HepG2 (cell line): ENCODE data around the gene FRMD3. TPM values are rescaled to one million over a fixed set of nuclear protein-coding genes. Genes with fewer than 3 reads are reported as not detected.

Experiments
- ATAC-seq: fragments of 200-7000 bp; cut with Tn5 transposase; 3 replicates; pipeline ENCODE4 v1.9.1; 2020; ENCODE audit warnings: mild to moderate bottlenecking, moderate library complexity
- BruUV-seq: library from RNA; stranded (reverse); fragments of 400-500 nt; replicated peaks from 2 replicates; lab custom pipeline; 2021; lab: Mats Ljungman, UMichigan
- CTCF ChIA-PET: fragments of 300-600 bp; formaldehyde crosslinking; extraction: SDS; loops from one replicate; lab custom pipeline; 2021; ENCODE audit warnings: low total read pairs, inconsistent platforms, low intra/inter-chr PET ratio; lab: Yijun Ruan, JAX
- POLR2A ChIA-PET: fragments of 350-600 bp; sonication (Branson Sonifier 250); formaldehyde crosslinking; loops from one replicate; lab custom pipeline; 2020; ENCODE audit warnings: antibody characterized with exemption, inconsistent platforms; lab: Yijun Ruan, JAX
- DNase-seq: peaks from one replicate; pipeline ENCODE4 v3.0.0-alpha.2; 2015; ENCODE audit warnings: low spot score
- FAIRE-seq: peaks from 3 replicates; lab custom pipeline; 2011; peaks lifted over from hg19 to GRCh38; lab: Jason Lieb, UNC
- H2AFZ ChIP-seq: one replicate; pipeline ENCODE4 v1.6.1; 2011; ENCODE audit warnings: low read length, inconsistent platforms
- H3K27ac ChIP-seq: fragments of 300-600 bp; 3 replicates; pipeline ENCODE4 v1.8.0; 2011; ENCODE audit warnings: mixed run types, mild to moderate bottlenecking, mixed read lengths, low read length, inconsistent platforms; ENCODE audit not compliant: insufficient read depth; ENCODE audit errors: extremely low read length
- H3K27me3 ChIP-seq, 2 experiments: fragments of 200-600 bp in 1 of 2; 2 replicates in 1 of 2; 3 replicates in 1 of 2; pipeline versions ENCODE4 v1.6.0 to v1.8.0; 2011; ENCODE audit warnings: low read length in 2 of 2, mild to moderate bottlenecking in 2 of 2, moderate library complexity in 2 of 2, inconsistent platforms in 1 of 2; ENCODE audit not compliant: insufficient read depth in 2 of 2, control insufficient read depth in 1 of 2
- H3K36me3 ChIP-seq, 2 experiments: fragments of 200-600 bp in 1 of 2; replicated peaks in 1 of 2; 2 replicates in 1 of 2; 3 replicates in 1 of 2; pipeline versions ENCODE4 v1.5.1 to v1.8.0; 2011; ENCODE audit warnings: low read length in 2 of 2, inconsistent platforms in 1 of 2; ENCODE audit not compliant: insufficient read depth in 2 of 2, control insufficient read depth in 1 of 2
- H3K4me1 ChIP-seq: 2 replicates; pipeline ENCODE4 v1.5.1; 2012; ENCODE audit warnings: low read length, inconsistent platforms; ENCODE audit not compliant: insufficient read depth
- H3K4me2 ChIP-seq: 2 replicates; pipeline ENCODE4 v1.6.0; 2011; ENCODE audit warnings: low read depth, low read length, inconsistent platforms
- H3K4me3 ChIP-seq, 3 experiments: fragments of 200-600 bp in 1 of 3; sonication (generic), shearing (Covaris generic) in 1 of 3; replicated peaks in 1 of 3; 2 replicates each; pipeline ENCODE4 v1.5.1; 2011 to 2016; ENCODE audit warnings: low read length in 3 of 3, inconsistent platforms in 2 of 3, low read depth in 2 of 3, mild to moderate bottlenecking in 2 of 3, control low read depth in 1 of 3, mixed read lengths in 1 of 3; ENCODE audit not compliant: insufficient read depth in 1 of 3
- H3K79me2 ChIP-seq: one replicate; pipeline ENCODE4 v1.6.1; 2011; ENCODE audit warnings: low read length, inconsistent platforms; ENCODE audit not compliant: insufficient read depth
- H3K9ac ChIP-seq: 2 replicates; pipeline ENCODE4 v1.6.0; 2011; ENCODE audit warnings: mild to moderate bottlenecking, low read depth, low read length, inconsistent platforms; ENCODE audit not compliant: insufficient read depth
- H3K9me3 ChIP-seq: 2 replicates; pipeline ENCODE4 v1.5.1; 2012; ENCODE audit warnings: mild to moderate bottlenecking, low read length
- H4K20me1 ChIP-seq: 2 replicates; pipeline ENCODE4 v1.6.0; 2011; ENCODE audit warnings: inconsistent platforms, mild to moderate bottlenecking, low read length, moderate library complexity; ENCODE audit not compliant: insufficient read depth
- CEBPB ChIP-seq: IDR thresholded peaks from 2 replicates; pipeline ENCODE4 v1.6.1; 2011; ENCODE audit warnings: low read depth, low read length, improper control_type of control experiment, borderline replicate concordance
- ELF3 ChIP-seq: IDR thresholded peaks from 2 replicates; pipeline ENCODE4 v1.6.1; 2016; ENCODE audit warnings: missing genetic modification reagents, missing compliant biosample characterization
- FOSL2 ChIP-seq: sonication (generic); formaldehyde crosslinking; IDR thresholded peaks from 2 replicates; pipeline ENCODE4 v1.4.0; 2020; ENCODE audit warnings: missing genetic modification reagents
- GATAD2A ChIP-seq: IDR thresholded peaks from 2 replicates; pipeline ENCODE4 v1.6.1; 2016
- GTF3A ChIP-seq: sonication (generic); formaldehyde crosslinking; conservative IDR thresholded peaks from 2 replicates; pipeline ENCODE4 v1.4.0; 2020; ENCODE audit warnings: mild to moderate bottlenecking, missing genetic modification reagents
- KDM5A ChIP-seq: fragments of 200-600 bp; sonication (generic); IDR thresholded peaks from 2 replicates; pipeline ENCODE4 v1.7.0; 2018; ENCODE audit warnings: antibody characterized with exemption, mild to moderate bottlenecking, low read length, borderline replicate concordance
- MATR3 ChIP-seq: sonication (generic); formaldehyde crosslinking; IDR thresholded peaks from 2 replicates; pipeline ENCODE4 v1.4.0; 2020; ENCODE audit warnings: missing genetic modification reagents
- MTA3 ChIP-seq: sonication (generic); formaldehyde crosslinking; IDR thresholded peaks from 2 replicates; pipeline ENCODE4 v1.4.0; 2020; ENCODE audit warnings: missing genetic modification reagents
- RAD21 ChIP-seq: fragments of 450-650 bp; formaldehyde crosslinking; IDR thresholded peaks from 2 replicates; pipeline ENCODE4 v1.5.0; 2020; ENCODE audit warnings: mild to moderate bottlenecking
- REPIN1 ChIP-seq: sonication (generic); formaldehyde crosslinking; IDR thresholded peaks from 2 replicates; pipeline ENCODE4 v1.8.0; 2022; ENCODE audit warnings: missing genetic modification reagents, low read depth, mild to moderate bottlenecking, borderline replicate concordance
- RXRB ChIP-seq: IDR thresholded peaks from 2 replicates; pipeline ENCODE4 v1.6.1; 2016; ENCODE audit warnings: borderline replicate concordance, missing genetic modification reagents, missing compliant biosample characterization
- SOX6 ChIP-seq, 2 experiments: fragments of 450-650 bp in 1 of 2; sonication (generic) in 1 of 2; formaldehyde crosslinking in 1 of 2; IDR thresholded peaks; 2 replicates each; pipeline versions ENCODE4 v1.4.0 to v1.6.1; 2017 to 2020; ENCODE audit warnings: antibody characterized with exemption in 1 of 2, mild to moderate bottlenecking in 1 of 2, missing genetic modification reagents in 1 of 2
- STAG1 ChIP-seq: sonication (generic); formaldehyde crosslinking; IDR thresholded peaks from 2 replicates; pipeline ENCODE4 v1.4.0; 2020; ENCODE audit warnings: missing genetic modification reagents
- XRCC5 ChIP-seq: fragments of 200-400 bp; formaldehyde crosslinking; optimal IDR thresholded peaks from 2 replicates; pipeline ENCODE3; 2017; ENCODE audit warnings: mild to moderate bottlenecking, low read length
- ZBTB20 ChIP-seq: sonication (generic); formaldehyde crosslinking; IDR thresholded peaks from 2 replicates; pipeline ENCODE4 v1.8.1; 2023; ENCODE audit warnings: missing genetic modification reagents, low read depth, mild to moderate bottlenecking, borderline replicate concordance
- ZBTB3 ChIP-seq: sonication (generic); formaldehyde crosslinking; IDR thresholded peaks from 2 replicates; pipeline ENCODE4 v1.4.0; 2020; ENCODE audit warnings: low read depth, mild to moderate bottlenecking, moderate library complexity, missing genetic modification reagents, borderline replicate concordance
- ZNF782 ChIP-seq: sonication (generic); formaldehyde crosslinking; IDR thresholded peaks from 2 replicates; pipeline ENCODE4 v1.4.0; 2020; ENCODE audit warnings: missing genetic modification reagents, mild to moderate bottlenecking, borderline replicate concordance
- WGBS: methylation state at CpG from one replicate; pipeline ENCODE4 v1.1.6; 2017; ENCODE audit warnings: low lambda C conversion rate; 5-methylcytosine and 5-hydroxymethylcytosine counted together
- in situ Hi-C: cut with HindIII; loops from 2 replicates; pipeline ENCODE4 v1.10.0; 2017; ENCODE audit warnings: low pct_unique_long_range_greater_than_20kb; ENCODE audit not compliant: extremely low pct_ligation_motif_present
- intact Hi-C: fragments of 100-400 bp; cut with micrococcal nuclease; formaldehyde crosslinking; loops from one replicate; pipeline ENCODE4 v1.10.0; 2022; ENCODE audit not compliant: unreplicated experiment
- polyA plus RNA-seq, 8 experiments: library from polyadenylated mRNA; depleted of rRNA in 3 of 8; stranded (reverse) in 7 of 8; unstranded in 1 of 8; fragments of >200 nt; fragmentation: Illumina TruSeq in 4 of 8; extraction: Trizol in 4 of 8; gene quantifications; 2 replicates each; pipeline versions ENCODE4 v1.2.1 to v1.2.3, GENCODE V29; 2011 to 2016; ENCODE audit warnings: low read depth in 4 of 8, missing spikeins in 1 of 8, mixed read lengths in 1 of 8; ENCODE audit not compliant: insufficient read depth in 1 of 8
- total RNA-seq, 5 experiments: library from RNA; depleted of rRNA; stranded (reverse); fragments of >200 nt; fragmentation: Illumina TruSeq; extraction: Trizol; gene quantifications; 2 replicates each; pipeline ENCODE4 v1.2.3, GENCODE V29; 2016; ENCODE audit warnings: low read depth in 1 of 5
- TF ChIP-seq, protein P1 (sequence below): sonication (generic); formaldehyde crosslinking; IDR thresholded peaks from 2 replicates; pipeline ENCODE4 v1.4.0; 2020; ENCODE audit warnings: missing genetic modification reagents
- TF ChIP-seq, protein P2 (sequence below): sonication (generic); formaldehyde crosslinking; IDR thresholded peaks from 2 replicates; pipeline ENCODE4 v1.8.1; 2023; ENCODE audit warnings: mild to moderate bottlenecking, inconsistent platforms, moderate library complexity, missing genetic modification reagents, borderline replicate concordance
- TF ChIP-seq, protein P3 (sequence below): sonication (generic); formaldehyde crosslinking; IDR thresholded peaks from 2 replicates; pipeline ENCODE4 v1.8.1; 2023; ENCODE audit warnings: missing genetic modification reagents, mild to moderate bottlenecking, borderline replicate concordance
- TF ChIP-seq, protein P4 (sequence below): sonication (generic); formaldehyde crosslinking; conservative IDR thresholded peaks from 2 replicates; pipeline ENCODE4 v1.8.0; 2022; ENCODE audit warnings: low read depth, missing genetic modification reagents

The FRMD3 gene
- total and polyA plus RNA-seq, 2 of the 13 experiments (the other 11 are each of a cell fraction or from before 2014, with no cell fraction given) = 3.2 to 7.7 TPM

DNA sequence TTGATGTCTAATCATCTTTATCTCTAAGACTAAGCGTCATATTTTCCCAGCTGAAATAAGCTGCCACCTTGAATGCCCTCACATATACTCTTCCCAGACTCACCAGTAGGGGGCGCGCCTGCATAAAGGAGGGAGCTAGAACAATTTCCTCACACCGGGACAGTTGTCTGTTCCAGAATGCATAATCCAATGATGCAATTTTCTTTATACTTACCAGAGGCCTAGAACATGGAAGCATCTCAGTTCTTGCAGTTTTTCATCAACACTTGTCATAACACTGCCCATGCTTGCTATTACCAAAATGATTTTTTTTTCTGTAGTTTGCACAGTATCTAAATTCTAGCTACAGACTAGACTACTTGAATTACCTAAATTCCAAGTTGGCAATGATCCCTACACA is 203.9 kb downstream of the FRMD3 start:
- ChIA-PET CTCF (interaction anchor here (1.5 to 4.3 kb wide), 2 partner anchors 204 to 210 kb away, joined by 13 to 52 read pairs; partner anchors contain the start of gene FRMD3), POLR2A (interaction anchor here (1.0 to 1.1 kb wide), 2 partner anchors 193 to 210 kb away, joined by 3 to 4 read pairs; no protein-coding TSS in a partner anchor)
- Histone ChIP-seq H3K4me2 (no peak overlapping the region), H3K27ac (no peak overlapping the region), H2AFZ (no peak overlapping the region), H3K27me3 (no peaks in the 10 kb centered on the region), H3K79me2 (no peaks in the 10 kb centered on the region), H3K4me3 (no peak overlapping the region), H3K9ac (no peak overlapping the region), H4K20me1 (no peaks in the 10 kb centered on the region), H3K4me1 (no peaks in the 10 kb centered on the region), H3K9me3 (no peaks in the 10 kb centered on the region), H3K36me3 (no peaks in the 10 kb centered on the region; a peak in 2 of 5 replicates)
- FAIRE-seq (peak; percentile 46), DNase-seq (peak; percentile 64), ATAC-seq (peak; percentile 92)
- 19% methylated on average over 4 of the region's 4 CpGs for WGBS
- in situ Hi-C loops (no loop called here), intact Hi-C loops (loop anchor here (1.0 to 2.0 kb wide), 4 partner anchors 116 to 287 kb away; no protein-coding TSS in a partner anchor)
- BruUV-seq = no TSS peak
- no peak for TF ChIP-seq SOX6 (IDR thresholded peaks at IDR 0.05)
- TF ChIP-seq SOX6 (CRISPR knock-in tag; IDR thresholded peaks at IDR 0.05) = 0 out of 2 replicates have a peak, but pooled peaks have one; percentile 20
- no peak for TF ChIP-seq ZNF782 (CRISPR knock-in tag)
- TF ChIP-seq, protein P1, sequence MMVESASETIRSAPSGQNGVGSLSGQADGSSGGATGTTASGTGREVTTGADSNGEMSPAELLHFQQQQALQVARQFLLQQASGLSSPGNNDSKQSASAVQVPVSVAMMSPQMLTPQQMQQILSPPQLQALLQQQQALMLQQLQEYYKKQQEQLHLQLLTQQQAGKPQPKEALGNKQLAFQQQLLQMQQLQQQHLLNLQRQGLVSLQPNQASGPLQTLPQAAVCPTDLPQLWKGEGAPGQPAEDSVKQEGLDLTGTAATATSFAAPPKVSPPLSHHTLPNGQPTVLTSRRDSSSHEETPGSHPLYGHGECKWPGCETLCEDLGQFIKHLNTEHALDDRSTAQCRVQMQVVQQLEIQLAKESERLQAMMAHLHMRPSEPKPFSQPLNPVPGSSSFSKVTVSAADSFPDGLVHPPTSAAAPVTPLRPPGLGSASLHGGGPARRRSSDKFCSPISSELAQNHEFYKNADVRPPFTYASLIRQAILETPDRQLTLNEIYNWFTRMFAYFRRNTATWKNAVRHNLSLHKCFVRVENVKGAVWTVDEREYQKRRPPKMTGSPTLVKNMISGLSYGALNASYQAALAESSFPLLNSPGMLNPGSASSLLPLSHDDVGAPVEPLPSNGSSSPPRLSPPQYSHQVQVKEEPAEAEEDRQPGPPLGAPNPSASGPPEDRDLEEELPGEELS (CRISPR knock-in tag) = peak; percentile 22; the same call in 1 of the 2 replicates
- TF ChIP-seq GTF3A (CRISPR knock-in tag) = no peak
- no peak for TF ChIP-seq KDM5A
- TF ChIP-seq XRCC5 = peak; percentile 19
- TF ChIP-seq ELF3 = peak; percentile 44; the same call in 1 of the 2 replicates
- TF ChIP-seq, protein P2, sequence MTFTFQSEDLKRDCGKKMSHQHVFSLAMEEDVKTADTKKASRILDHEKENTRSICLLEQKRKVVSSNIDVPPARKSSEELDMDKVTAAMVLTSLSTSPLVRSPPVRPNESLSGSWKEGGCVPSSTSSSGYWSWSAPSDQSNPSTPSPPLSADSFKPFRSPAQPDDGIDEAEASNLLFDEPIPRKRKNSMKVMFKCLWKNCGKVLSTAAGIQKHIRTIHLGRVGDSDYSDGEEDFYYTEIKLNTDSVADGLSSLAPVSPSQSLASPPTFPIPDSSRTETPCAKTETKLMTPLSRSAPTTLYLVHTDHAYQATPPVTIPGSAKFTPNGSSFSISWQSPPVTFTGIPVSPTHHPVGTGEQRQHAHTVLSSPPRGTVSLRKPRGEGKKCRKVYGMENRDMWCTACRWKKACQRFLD (CRISPR knock-in tag) = no peak
- TF ChIP-seq, protein P3, sequence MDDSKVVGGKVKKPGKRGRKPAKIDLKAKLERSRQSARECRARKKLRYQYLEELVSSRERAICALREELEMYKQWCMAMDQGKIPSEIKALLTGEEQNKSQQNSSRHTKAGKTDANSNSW (CRISPR knock-in tag) = no peak
- TF ChIP-seq GATAD2A (CRISPR knock-in tag) = peak; percentile 42; the same call in 1 of the 2 replicates
- TF ChIP-seq REPIN1 (CRISPR knock-in tag) = 0 out of 2 replicates have a peak, but pooled peaks have one; percentile 47
- no peak for TF ChIP-seq FOSL2 (CRISPR knock-in tag)
- peak; percentile 75 for TF ChIP-seq RXRB (CRISPR knock-in tag)
- TF ChIP-seq CEBPB = peak; percentile 81
- TF ChIP-seq ZBTB20 (CRISPR knock-in tag) = no peak
- TF ChIP-seq MATR3 = no peak
- peak; percentile 96 for TF ChIP-seq STAG1 (CRISPR knock-in tag)
- peak; percentile 93 for TF ChIP-seq RAD21 (CRISPR knock-in tag)
- no peak for TF ChIP-seq ZBTB3 (CRISPR knock-in tag)
- TF ChIP-seq, protein P4, sequence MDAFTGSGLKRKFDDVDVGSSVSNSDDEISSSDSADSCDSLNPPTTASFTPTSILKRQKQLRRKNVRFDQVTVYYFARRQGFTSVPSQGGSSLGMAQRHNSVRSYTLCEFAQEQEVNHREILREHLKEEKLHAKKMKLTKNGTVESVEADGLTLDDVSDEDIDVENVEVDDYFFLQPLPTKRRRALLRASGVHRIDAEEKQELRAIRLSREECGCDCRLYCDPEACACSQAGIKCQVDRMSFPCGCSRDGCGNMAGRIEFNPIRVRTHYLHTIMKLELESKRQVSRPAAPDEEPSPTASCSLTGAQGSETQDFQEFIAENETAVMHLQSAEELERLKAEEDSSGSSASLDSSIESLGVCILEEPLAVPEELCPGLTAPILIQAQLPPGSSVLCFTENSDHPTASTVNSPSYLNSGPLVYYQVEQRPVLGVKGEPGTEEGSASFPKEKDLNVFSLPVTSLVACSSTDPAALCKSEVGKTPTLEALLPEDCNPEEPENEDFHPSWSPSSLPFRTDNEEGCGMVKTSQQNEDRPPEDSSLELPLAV (CRISPR knock-in tag) = no peak
- no peak for TF ChIP-seq MTA3
